HEK293T (cell line): Measurements from ENCODE around the gene CYP46A1.

Experiments
- CTCF ChIA-PET: fragments of 350-600 bp; formaldehyde crosslinking; extraction: SDS; loops from one replicate; lab custom pipeline; 2021; ENCODE audit warnings: antibody characterized with exemption, inconsistent platforms; lab: Yijun Ruan, JAX
- POLR2A ChIA-PET: fragments of 350-600 bp; formaldehyde crosslinking; extraction: SDS; loops from one replicate; lab custom pipeline; 2020; ENCODE audit warnings: antibody characterized with exemption, inconsistent platforms; lab: Yijun Ruan, JAX
- DNase-seq: peaks from one replicate; pipeline ENCODE4 v3.0.0; 2012; ENCODE audit warnings: mixed read lengths; ENCODE audit errors: extremely low spot score
- ARNT ChIP-seq: fragments of 450-650 bp; IDR thresholded peaks from 2 replicates; pipeline ENCODE4 v1.6.1; 2017; ENCODE audit warnings: mild to moderate bottlenecking
- BHLHE40 ChIP-seq: fragments of 450-650 bp; IDR thresholded peaks from 2 replicates; pipeline ENCODE4 v1.6.1; 2016; ENCODE audit warnings: mild to moderate bottlenecking, moderate library complexity, borderline replicate concordance
- CTBP1 ChIP-seq: fragments of 450-650 bp; IDR thresholded peaks from 2 replicates; pipeline ENCODE4 v1.6.1; 2016; ENCODE audit warnings: borderline replicate concordance
- ELF4 ChIP-seq: fragments of 450-650 bp; IDR thresholded peaks from 2 replicates; pipeline ENCODE4 v1.6.1; 2017; ENCODE audit warnings: antibody characterized with exemption
- FOXA1 ChIP-seq: fragments of 450-650 bp; IDR thresholded peaks from 2 replicates; pipeline ENCODE4 v1.6.1; 2016; ENCODE audit warnings: mild to moderate bottlenecking
- FOXK2 ChIP-seq: fragments of 450-650 bp; IDR thresholded peaks from 2 replicates; pipeline ENCODE4 v1.6.1; 2016; ENCODE audit warnings: mild to moderate bottlenecking
- FOXM1 ChIP-seq: fragments of 450-650 bp; IDR thresholded peaks from 2 replicates; pipeline ENCODE4 v1.6.1; 2017; ENCODE audit warnings: mild to moderate bottlenecking, borderline replicate concordance
- HDGF ChIP-seq: fragments of 450-650 bp; IDR thresholded peaks from 2 replicates; pipeline ENCODE4 v1.6.1; 2017; ENCODE audit warnings: antibody characterized with exemption, borderline replicate concordance
- L3MBTL2 ChIP-seq: fragments of 450-650 bp; conservative IDR thresholded peaks from 2 replicates; pipeline ENCODE4 v1.6.1; 2016; ENCODE audit warnings: mild to moderate bottlenecking
- LEF1 ChIP-seq: fragments of 450-650 bp; IDR thresholded peaks from 2 replicates; pipeline ENCODE4 v1.6.1; 2017; ENCODE audit warnings: mild to moderate bottlenecking, borderline replicate concordance
- NFRKB ChIP-seq: fragments of 450-650 bp; IDR thresholded peaks from 2 replicates; pipeline ENCODE4 v1.6.1; 2016; ENCODE audit warnings: mild to moderate bottlenecking, moderate library complexity
- SP1 ChIP-seq: fragments of 450-650 bp; IDR thresholded peaks from 2 replicates; pipeline ENCODE4 v1.6.1; 2017
- SUZ12 ChIP-seq: fragments of 450-650 bp; IDR thresholded peaks from 2 replicates; pipeline ENCODE4 v1.6.1; 2016; ENCODE audit warnings: mild to moderate bottlenecking
- TARDBP ChIP-seq: fragments of 450-650 bp; IDR thresholded peaks from 2 replicates; pipeline ENCODE4 v1.6.1; 2016
- ZNF384 ChIP-seq: fragments of 450-650 bp; IDR thresholded peaks from 2 replicates; pipeline ENCODE4 v1.6.1; 2016
- TF ChIP-seq, protein P1 (sequence below): fragments of 450-650 bp; IDR thresholded peaks from 2 replicates; pipeline ENCODE4 v1.6.1; 2016

CYP46A1 gene

DNA sequence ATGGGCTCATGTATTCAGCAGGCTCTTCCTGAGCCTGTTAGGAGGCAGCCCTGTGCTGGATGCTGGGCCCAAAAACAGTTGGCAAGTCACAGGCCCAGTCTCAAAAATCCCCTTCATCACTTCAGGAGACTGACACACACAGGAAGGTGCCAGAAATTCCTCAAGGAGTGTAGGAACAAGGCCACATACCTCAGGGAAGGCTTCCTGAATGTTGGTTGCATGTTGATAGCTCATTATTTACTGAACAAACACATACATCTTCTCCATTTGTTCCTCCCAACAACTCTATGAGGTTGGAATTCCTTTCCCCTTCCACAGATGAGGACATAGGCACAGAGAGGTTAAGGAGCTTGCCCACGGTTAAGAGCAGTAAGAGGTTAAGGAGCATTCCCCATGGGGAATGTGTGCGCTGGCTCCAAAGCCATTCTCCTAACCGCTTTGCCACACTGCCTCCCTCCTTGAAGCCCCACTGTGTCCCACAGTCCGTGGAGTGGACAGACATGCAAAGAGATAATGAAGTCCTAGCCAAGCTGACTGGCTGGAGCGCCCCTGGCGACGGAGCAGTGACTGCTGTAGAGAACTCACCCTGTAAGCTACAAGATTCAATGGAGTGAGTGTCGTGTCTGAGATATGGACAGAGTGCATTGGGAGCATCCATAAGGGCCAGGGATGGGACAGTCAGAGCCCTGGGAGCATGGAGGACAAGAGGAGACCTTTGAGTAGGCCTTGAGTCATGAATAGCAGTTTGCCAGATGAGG, 35.9 kb upstream of the CYP46A1 start:
- ChIA-PET POLR2A (no interaction called here), CTCF (no interaction called here)
- TF ChIP-seq FOXK2, result no peak
- no peak for TF ChIP-seq FOXA1
- TF ChIP-seq CTBP1, result no peak
- no peak for TF ChIP-seq TARDBP
- no peak for TF ChIP-seq ARNT
- TF ChIP-seq, protein P1, sequence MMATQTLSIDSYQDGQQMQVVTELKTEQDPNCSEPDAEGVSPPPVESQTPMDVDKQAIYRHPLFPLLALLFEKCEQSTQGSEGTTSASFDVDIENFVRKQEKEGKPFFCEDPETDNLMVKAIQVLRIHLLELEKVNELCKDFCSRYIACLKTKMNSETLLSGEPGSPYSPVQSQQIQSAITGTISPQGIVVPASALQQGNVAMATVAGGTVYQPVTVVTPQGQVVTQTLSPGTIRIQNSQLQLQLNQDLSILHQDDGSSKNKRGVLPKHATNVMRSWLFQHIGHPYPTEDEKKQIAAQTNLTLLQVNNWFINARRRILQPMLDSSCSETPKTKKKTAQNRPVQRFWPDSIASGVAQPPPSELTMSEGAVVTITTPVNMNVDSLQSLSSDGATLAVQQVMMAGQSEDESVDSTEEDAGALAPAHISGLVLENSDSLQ, result no peak
- no peak for TF ChIP-seq SP1
- TF ChIP-seq HDGF, result no peak
- TF ChIP-seq NFRKB, result no peak
- no peak for TF ChIP-seq ELF4
- no peak for TF ChIP-seq L3MBTL2
- no peak for TF ChIP-seq ZNF384
- no peak for TF ChIP-seq FOXM1
- TF ChIP-seq SUZ12, result no peak
- TF ChIP-seq BHLHE40, result no peak
- no peak for DNase-seq

DNA sequence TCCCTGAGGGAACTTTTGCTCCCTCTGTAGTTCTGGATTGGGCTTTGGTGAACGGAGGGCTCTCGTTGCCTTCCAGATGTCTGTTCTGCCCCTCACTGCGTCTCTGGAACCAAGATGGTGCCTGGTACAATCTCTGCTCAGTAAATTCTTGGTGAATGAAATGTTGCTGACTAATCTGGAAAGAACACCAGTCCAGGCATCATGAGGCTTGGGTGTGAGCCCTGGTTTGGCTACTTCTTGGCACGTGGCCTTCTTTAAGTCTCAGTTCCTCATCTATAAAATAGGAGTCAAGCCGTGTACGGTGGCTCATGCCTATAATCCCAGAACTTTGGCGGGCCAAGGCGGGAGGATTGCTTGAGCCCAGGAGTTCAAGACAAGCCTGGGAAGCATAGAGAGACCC, 34.9 kb upstream of the CYP46A1 start:
- no peak for DNase-seq
- ChIA-PET POLR2A (no interaction called here), CTCF (no interaction called here)
- TF ChIP-seq NFRKB, result no peak
- TF ChIP-seq LEF1, result no peak
- no peak for TF ChIP-seq ZNF384
- TF ChIP-seq HDGF, result no peak
- TF ChIP-seq FOXA1, result no peak
- no peak for TF ChIP-seq FOXM1
- TF ChIP-seq SUZ12, result no peak
- TF ChIP-seq BHLHE40, result no peak
- no peak for TF ChIP-seq ELF4

DNA sequence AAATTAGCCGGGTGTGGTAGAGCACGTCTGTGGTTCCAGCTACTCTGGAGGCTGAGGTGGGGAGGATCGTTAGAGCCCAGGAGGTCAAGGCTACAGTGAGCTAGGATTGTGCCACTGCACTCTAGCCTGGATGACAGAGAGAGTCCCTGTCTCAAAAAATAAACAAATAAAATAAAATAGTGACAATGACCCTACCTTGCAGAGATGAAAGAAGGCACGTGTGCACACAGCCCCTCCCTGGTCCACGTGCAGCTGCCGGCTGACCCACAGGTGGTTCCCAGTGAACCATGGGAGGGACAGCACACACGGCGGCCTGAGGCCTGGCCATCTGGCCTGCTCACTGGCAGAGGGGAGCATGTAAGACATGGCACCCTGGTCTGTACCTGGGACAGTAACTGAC, 34.5 kb upstream of the CYP46A1 start:
- ChIA-PET POLR2A (no interaction called here), CTCF (no interaction called here)
- DNase-seq, result no peak
- no peak for TF ChIP-seq BHLHE40
- TF ChIP-seq CTBP1, result no peak
- no peak for TF ChIP-seq ELF4
- no peak for TF ChIP-seq L3MBTL2
- TF ChIP-seq ARNT, result no peak

DNA sequence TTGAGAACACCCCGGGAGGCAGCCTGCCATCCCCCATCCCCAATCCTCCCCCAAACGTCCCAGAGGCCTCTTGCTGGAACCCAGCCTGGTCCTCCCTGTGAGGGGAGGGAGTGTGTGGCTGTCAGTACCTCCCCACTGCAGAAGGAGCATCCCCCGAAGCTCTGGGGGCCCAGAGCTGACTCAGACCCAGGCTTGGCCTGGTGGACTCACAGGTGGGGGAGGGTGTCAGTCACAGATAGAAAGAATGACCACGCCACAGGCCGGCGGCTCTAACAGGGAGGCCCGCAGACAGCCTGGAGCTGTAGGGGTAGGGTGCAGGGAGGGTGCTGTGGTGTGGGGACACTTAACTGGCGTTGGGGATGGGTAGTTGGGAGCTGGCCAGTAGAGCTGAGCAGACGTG, 33.9 kb upstream of the CYP46A1 start:
- POLR2A ChIA-PET, result no interaction called here
- no peak for DNase-seq
- CTCF ChIA-PET, result no interaction called here
- TF ChIP-seq NFRKB, result no peak
- no peak for TF ChIP-seq CTBP1
- no peak for TF ChIP-seq SP1
- no peak for TF ChIP-seq ZNF384
- TF ChIP-seq LEF1, result no peak

DNA sequence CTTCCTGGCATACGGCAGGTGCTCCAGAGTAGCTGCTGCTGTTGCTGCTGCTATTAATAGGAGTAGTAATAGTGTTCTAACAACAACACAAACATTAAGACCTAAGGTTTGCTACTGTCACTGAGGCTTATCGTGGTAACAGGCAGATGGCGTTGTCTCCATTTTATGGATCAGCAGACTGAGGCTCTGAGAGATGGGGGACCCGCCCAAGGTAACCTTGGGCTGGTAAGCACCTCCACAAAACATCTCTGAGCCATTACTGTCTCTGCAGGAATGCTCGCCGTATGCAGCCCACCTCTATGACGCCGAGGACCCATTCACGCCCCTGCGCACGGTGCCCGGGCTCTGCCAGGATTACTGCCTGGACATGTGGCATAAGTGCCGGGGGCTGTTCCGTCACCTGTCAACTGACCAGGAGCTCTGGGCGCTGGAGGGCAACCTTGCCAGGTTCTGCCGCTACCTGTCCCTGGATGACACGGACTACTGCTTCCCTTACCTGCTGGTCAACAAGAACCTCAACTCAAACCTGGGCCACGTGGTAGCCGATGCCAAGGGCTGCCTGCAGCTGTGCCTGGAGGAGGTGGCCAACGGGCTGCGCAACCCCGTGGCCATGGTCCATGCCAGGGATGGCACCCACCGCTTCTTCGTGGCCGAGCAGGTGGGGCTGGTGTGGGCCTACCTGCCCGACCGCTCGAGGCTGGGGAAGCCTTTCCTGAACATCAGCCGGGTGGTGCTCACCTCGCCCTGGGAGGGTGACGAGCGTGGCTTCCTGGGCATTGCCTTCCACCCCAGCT, 31.9 kb upstream of the CYP46A1 start:
- CTCF ChIA-PET, result no interaction called here
- POLR2A ChIA-PET, result no interaction called here
- no peak for DNase-seq
- TF ChIP-seq ARNT (no peak), NFRKB (no peak), ELF4 (no peak), HDGF (no peak), CTBP1 (no peak), SP1 (no peak), FOXA1 (no peak), BHLHE40 (no peak), FOXK2 (no peak), L3MBTL2 (no peak), TARDBP (no peak), FOXM1 (no peak), LEF1 (no peak)
- TF ChIP-seq, protein P1, result no peak

DNA sequence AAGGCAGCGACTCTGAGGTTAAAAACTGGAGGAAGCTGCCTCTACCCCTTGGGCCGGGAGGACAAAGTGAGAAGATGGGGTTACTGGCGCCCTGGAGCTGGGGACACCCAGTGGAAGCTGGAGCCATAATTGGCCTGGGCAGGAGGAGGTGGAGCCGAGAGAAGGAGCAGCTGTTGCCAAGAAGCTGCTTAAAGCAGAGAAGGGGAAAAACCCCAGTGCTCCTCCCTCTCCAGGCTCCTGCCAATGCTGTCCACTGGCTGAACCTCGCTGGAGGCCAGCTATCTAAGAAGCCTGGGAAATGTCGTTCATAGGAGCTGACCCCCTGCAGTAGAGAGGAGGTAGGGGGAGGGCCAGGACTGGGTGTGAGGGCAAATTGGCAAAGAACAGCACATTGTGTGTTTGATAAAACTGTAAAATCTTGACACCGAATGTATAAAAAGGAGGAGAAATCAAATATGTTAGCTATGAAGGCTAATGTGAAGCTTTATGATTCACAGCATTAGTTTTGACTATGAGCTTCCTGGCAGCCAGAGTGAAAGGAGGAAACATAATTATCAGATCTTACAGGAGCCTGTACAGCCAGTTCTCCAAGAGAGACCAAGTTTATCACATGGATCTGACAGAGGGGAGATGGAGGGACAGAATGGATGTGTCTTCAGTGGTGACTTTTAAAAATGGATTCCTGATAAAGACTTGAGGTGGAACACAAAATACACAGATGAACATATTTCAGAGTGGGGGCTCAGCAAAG, 29.7 kb upstream of the CYP46A1 start:
- TF ChIP-seq, protein P1, result no peak
- TF ChIP-seq LEF1 (no peak), ARNT (no peak), FOXM1 (no peak), SUZ12 (no peak)
- CTCF ChIA-PET, result interaction anchor here (1.2 kb wide), 1 partner anchor 30 kb away, joined by 4 read pairs; the partner anchor contains the start of gene CYP46A1
- POLR2A ChIA-PET, result no interaction called here
- no peak for DNase-seq
